Stomach (tissue), 4 donors: ENCODE measurements around the gene ZDHHC8.

Experiments used
- CTCF ChIP-seq, 7 experiments: fragments of 450-650 bp in 4 of 7; fragments of 200-600 bp in 3 of 7; sonication (generic) in 3 of 7; IDR thresholded peaks; one replicate each; pipeline ENCODE4 v1.5.1; 2016 to 2019; ENCODE audit warnings: antibody characterized with exemption in 7 of 7, control low read depth in 2 of 7, mild to moderate bottlenecking in 1 of 7
- POLR2AphosphoS5 ChIP-seq, 3 donors: sonication (generic); formaldehyde crosslinking; IDR thresholded peaks; one replicate each; pipeline ENCODE4 v1.6.1; 2016; ENCODE audit warnings: antibody characterized with exemption in 3 of 3

- TF ChIP-seq POLR2AphosphoS5 (IDR thresholded peaks at IDR 0.05), result no peak
- TF ChIP-seq CTCF (IDR thresholded peaks at IDR 0.05), result no peak
Measured at GRCh38 chr22:20106205-20106848, 25.3 kb upstream of the ZDHHC8 start.
